ENCODE data around the gene MAN1C1.

GRCh38 chr1:25806418-25806817 lies 189.8 kb downstream of the MAN1C1 start:
- TF ChIP-seq MEF2A (IDR thresholded peaks at IDR 0.05; ENCODE audit: insufficient read depth, low read depth, low read length): no peak
- TF ChIP-seq, protein P1, sequence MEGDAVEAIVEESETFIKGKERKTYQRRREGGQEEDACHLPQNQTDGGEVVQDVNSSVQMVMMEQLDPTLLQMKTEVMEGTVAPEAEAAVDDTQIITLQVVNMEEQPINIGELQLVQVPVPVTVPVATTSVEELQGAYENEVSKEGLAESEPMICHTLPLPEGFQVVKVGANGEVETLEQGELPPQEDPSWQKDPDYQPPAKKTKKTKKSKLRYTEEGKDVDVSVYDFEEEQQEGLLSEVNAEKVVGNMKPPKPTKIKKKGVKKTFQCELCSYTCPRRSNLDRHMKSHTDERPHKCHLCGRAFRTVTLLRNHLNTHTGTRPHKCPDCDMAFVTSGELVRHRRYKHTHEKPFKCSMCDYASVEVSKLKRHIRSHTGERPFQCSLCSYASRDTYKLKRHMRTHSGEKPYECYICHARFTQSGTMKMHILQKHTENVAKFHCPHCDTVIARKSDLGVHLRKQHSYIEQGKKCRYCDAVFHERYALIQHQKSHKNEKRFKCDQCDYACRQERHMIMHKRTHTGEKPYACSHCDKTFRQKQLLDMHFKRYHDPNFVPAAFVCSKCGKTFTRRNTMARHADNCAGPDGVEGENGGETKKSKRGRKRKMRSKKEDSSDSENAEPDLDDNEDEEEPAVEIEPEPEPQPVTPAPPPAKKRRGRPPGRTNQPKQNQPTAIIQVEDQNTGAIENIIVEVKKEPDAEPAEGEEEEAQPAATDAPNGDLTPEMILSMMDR (IDR thresholded peaks at IDR 0.05 in 2 of 3, conservative IDR thresholded peaks at IDR 0.05 in 1 of 3; ENCODE audit: control insufficient read depth in 2 of 3, extremely low read depth in 1 of 3, insufficient read depth in 1 of 3, low read depth in 3 of 3, low read length in 3 of 3): no peak
- TF ChIP-seq PRDM15 (CRISPR knock-in tag; IDR thresholded peaks at IDR 0.05): no peak
- TF ChIP-seq CHD2 (IDR thresholded peaks at IDR 0.05; ENCODE audit: borderline replicate concordance, low read depth, low read length): no peak
- TF ChIP-seq, protein P2, sequence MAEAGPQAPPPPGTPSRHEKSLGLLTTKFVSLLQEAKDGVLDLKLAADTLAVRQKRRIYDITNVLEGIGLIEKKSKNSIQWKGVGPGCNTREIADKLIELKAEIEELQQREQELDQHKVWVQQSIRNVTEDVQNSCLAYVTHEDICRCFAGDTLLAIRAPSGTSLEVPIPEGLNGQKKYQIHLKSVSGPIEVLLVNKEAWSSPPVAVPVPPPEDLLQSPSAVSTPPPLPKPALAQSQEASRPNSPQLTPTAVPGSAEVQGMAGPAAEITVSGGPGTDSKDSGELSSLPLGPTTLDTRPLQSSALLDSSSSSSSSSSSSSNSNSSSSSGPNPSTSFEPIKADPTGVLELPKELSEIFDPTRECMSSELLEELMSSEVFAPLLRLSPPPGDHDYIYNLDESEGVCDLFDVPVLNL (IDR thresholded peaks at IDR 0.05; ENCODE audit: low read depth, low read length): no peak
- TF ChIP-seq ZNF274 (IDR thresholded peaks at IDR 0.05; ENCODE audit: insufficient read depth, insufficient read length): no peak
- no peak for TF ChIP-seq EP300 (IDR thresholded peaks at IDR 0.05; ENCODE audit: borderline replicate concordance in 1 of 2, control insufficient read depth in 1 of 2, low read depth in 2 of 2, low read length in 2 of 2)
- no peak for TF ChIP-seq REST (IDR thresholded peaks at IDR 0.05; ENCODE audit: low read depth, low read length)
- TF ChIP-seq SPI1 (IDR thresholded peaks at IDR 0.05; ENCODE audit: borderline replicate concordance, insufficient read depth, low read depth, low read length): no peak
- no peak for TF ChIP-seq NFYB (IDR thresholded peaks at IDR 0.05; ENCODE audit: insufficient read depth, low read depth, low read length)
- no peak for TF ChIP-seq JUND (IDR thresholded peaks at IDR 0.05; ENCODE audit: low read depth, low read length)
- no peak for TF ChIP-seq ETV6 (conservative IDR thresholded peaks at IDR 0.05 in 1 of 2, IDR thresholded peaks at IDR 0.05 in 1 of 2; ENCODE audit: borderline replicate concordance in 1 of 2, low read depth in 1 of 2)
- TF ChIP-seq POLR2AphosphoS2 (IDR thresholded peaks at IDR 0.05; ENCODE audit: low read depth, low read length): no peak
- no peak for TF ChIP-seq FOXK2 (IDR thresholded peaks at IDR 0.05)

Data from GM12878 (cell line).